DOHH2 (cell line): Measurements from ENCODE around the gene HORMAD1.
A peak's percentile ranks its signal among the peaks of the same experiment; 100 is the strongest.

Experiments used
- H3F3A ChIP-seq: fragments of 200-600 bp; sonication (generic), shearing (Covaris generic); 2 replicates; pipeline ENCODE4 v1.6.0; 2016; ENCODE audit warnings: antibody characterized with exemption, mild to moderate bottlenecking; ENCODE audit not compliant: control insufficient read depth, insufficient read depth
- H3K27ac ChIP-seq: fragments of 200-600 bp; sonication (generic); 2 replicates; pipeline ENCODE4 v1.5.1; 2014; ENCODE audit warnings: low read depth, mild to moderate bottlenecking, low read length, moderate library complexity
- H3K27me3 ChIP-seq: fragments of 200-600 bp; sonication (generic); 2 replicates; pipeline ENCODE4 v1.6.1; 2014; ENCODE audit warnings: mild to moderate bottlenecking, low read length, mixed read lengths; ENCODE audit not compliant: control insufficient read depth
- H3K36me3 ChIP-seq: fragments of 200-600 bp; sonication (generic); 2 replicates; pipeline ENCODE4 v1.6.1; 2014; ENCODE audit warnings: mild to moderate bottlenecking, low read length, moderate library complexity, mixed read lengths; ENCODE audit not compliant: control insufficient read depth
- H3K4me1 ChIP-seq: fragments of 200-600 bp; sonication (generic); 2 replicates; pipeline ENCODE4 v1.6.1; 2014; ENCODE audit warnings: mild to moderate bottlenecking, low read length, mixed read lengths; ENCODE audit not compliant: control insufficient read depth
- H3K4me2 ChIP-seq: fragments of 200-600 bp; sonication (generic); 2 replicates; pipeline ENCODE4 v1.6.0; 2014; ENCODE audit warnings: mild to moderate bottlenecking, low read length, moderate library complexity
- H3K4me3 ChIP-seq: fragments of 200-600 bp; sonication (generic); 2 replicates; pipeline ENCODE4 v1.5.1; 2014; ENCODE audit warnings: mild to moderate bottlenecking, low read length, mixed read lengths
- H3K79me2 ChIP-seq: fragments of 200-600 bp; sonication (generic); 2 replicates; pipeline ENCODE4 v1.6.1; 2014; ENCODE audit warnings: mild to moderate bottlenecking, low read length, mixed read lengths; ENCODE audit not compliant: control insufficient read depth
- H3K9me2 ChIP-seq: fragments of 200-600 bp; sonication (generic); replicated peaks from 2 replicates; pipeline ENCODE4 v1.6.1; 2014; ENCODE audit warnings: mild to moderate bottlenecking, low read length, mixed read lengths; ENCODE audit not compliant: control insufficient read depth
- H3K9me3 ChIP-seq: fragments of 200-600 bp; sonication (generic); 2 replicates; pipeline ENCODE4 v1.6.1; 2014; ENCODE audit warnings: antibody characterized with exemption, low read length, mixed read lengths; ENCODE audit not compliant: control insufficient read depth, insufficient read depth
- H4K20me1 ChIP-seq: fragments of 200-600 bp; sonication (generic); 2 replicates; pipeline ENCODE4 v1.6.0; 2014; ENCODE audit warnings: low read depth, mild to moderate bottlenecking, antibody characterized with exemption, low read length, moderate library complexity; ENCODE audit not compliant: control insufficient read depth, insufficient read depth
- CTCF ChIP-seq: fragments of 200-600 bp; sonication (generic); IDR thresholded peaks from one replicate; pipeline ENCODE4 v1.5.1; 2014; ENCODE audit warnings: antibody characterized with exemption, mild to moderate bottlenecking, low read depth, low read length; ENCODE audit not compliant: poor library complexity, severe bottlenecking
- EZH2phosphoT487 ChIP-seq: fragments of 200-600 bp; sonication (generic); IDR thresholded peaks from 2 replicates; pipeline ENCODE4 v1.6.1; 2017; ENCODE audit warnings: borderline replicate concordance, mild to moderate bottlenecking, antibody characterized with exemption, low read length, moderate library complexity, mixed read lengths

Gene HORMAD1

GRCh38 chr1:150764617-150765101 lies 44.0 kb upstream of the HORMAD1 start:
- Histone ChIP-seq H3K9me3 (peaks cover 7% of the 10 kb centered on the region), H3K9me2 (no peaks in the 10 kb centered on the region), H3K27me3 (no peaks in the 10 kb centered on the region), H3K79me2 (peaks cover 58% of the 10 kb centered on the region), H3K4me3 (peak overlapping the region; percentile 86), H3K4me1 (peaks cover 46% of the 10 kb centered on the region), H3K36me3 (peaks cover 37% of the 10 kb centered on the region), H4K20me1 (no peaks in the 10 kb centered on the region), H3F3A (peaks cover 7% of the 10 kb centered on the region; the same call in 1 of the 2 replicates), H3K27ac (peak overlapping the region; percentile 83), H3K4me2 (peak overlapping the region; percentile 90)
- no peak for TF ChIP-seq CTCF
- TF ChIP-seq EZH2phosphoT487: no peak

DNA sequence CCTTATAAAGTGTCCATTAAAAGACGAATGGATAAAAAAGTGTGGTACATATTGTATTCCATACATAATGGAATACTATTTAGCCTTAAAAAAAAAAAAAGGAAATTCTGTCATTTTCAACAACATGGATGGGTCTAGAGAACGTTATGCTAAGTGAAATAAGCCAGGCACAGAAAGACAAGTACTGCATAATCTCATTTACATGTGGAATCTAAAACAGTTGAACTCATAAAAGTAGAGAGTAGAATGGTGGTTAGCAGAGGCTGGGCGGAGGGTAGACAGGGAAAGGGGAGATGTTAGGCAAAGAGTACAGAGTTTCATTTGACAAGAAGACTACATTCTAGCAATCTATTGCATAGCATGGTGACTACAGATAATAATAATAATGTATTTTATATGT lies 42.3 kb upstream of the HORMAD1 start:
- peaks cover 62% of the 10 kb centered on the region for H3K79me2 ChIP-seq
- peak overlapping the region; percentile 44 for H3K4me2 ChIP-seq
- H3K9me2 ChIP-seq: no peaks in the 10 kb centered on the region
- peak overlapping the region; percentile 86 for H3K4me3 ChIP-seq
- H3K9me3 ChIP-seq: peaks cover 7% of the 10 kb centered on the region
- H3F3A ChIP-seq: 0 out of 2 replicates have a peak, but pooled peaks cover 1% of the 10 kb centered on the region
- H3K27me3 ChIP-seq: no peaks in the 10 kb centered on the region
- H3K36me3 ChIP-seq: peaks cover 41% of the 10 kb centered on the region
- no peak overlapping the region for H3K27ac ChIP-seq
- no peak for TF ChIP-seq EZH2phosphoT487
- TF ChIP-seq CTCF: no peak
- H4K20me1 ChIP-seq: no peaks in the 10 kb centered on the region
- peaks cover 42% of the 10 kb centered on the region for H3K4me1 ChIP-seq

GRCh38 chr1:150762552-150762951 lies 41.9 kb upstream of the HORMAD1 start:
- no peak for TF ChIP-seq EZH2phosphoT487
- Histone ChIP-seq H3K9me2 (no peaks in the 10 kb centered on the region), H3K27me3 (no peaks in the 10 kb centered on the region), H3K79me2 (peaks cover 62% of the 10 kb centered on the region), H3K4me1 (peaks cover 37% of the 10 kb centered on the region), H3K9me3 (peaks cover 7% of the 10 kb centered on the region), H3K36me3 (peaks cover 45% of the 10 kb centered on the region), H3F3A (no peaks in the 10 kb centered on the region), H3K27ac (no peak overlapping the region), H3K4me2 (peak overlapping the region; percentile 44), H4K20me1 (no peaks in the 10 kb centered on the region), H3K4me3 (peak overlapping the region; percentile 86; the same call in 1 of the 2 replicates)

DNA sequence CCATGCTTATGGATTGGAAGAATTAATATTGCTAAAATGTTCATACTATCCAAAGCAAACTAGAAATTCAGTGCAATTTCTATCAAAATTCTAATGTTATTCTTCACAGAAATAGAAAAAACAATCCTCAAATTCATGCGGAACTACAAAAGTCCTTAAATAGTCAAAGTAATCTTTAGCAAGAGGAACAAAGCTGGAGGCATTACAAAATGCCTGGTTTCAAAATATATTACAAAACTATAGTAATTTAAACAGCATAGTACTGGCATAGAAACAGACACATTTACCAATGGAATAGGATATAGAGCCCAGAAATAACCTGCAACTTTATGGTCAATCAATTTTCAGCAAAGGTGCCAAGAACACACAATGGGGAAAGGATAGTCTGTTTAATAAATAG lies 41.1 kb upstream of the HORMAD1 start:
- TF ChIP-seq EZH2phosphoT487: no peak
- TF ChIP-seq CTCF: no peak
- Histone ChIP-seq H3K4me2 (no peak overlapping the region), H3K4me1 (peaks cover 34% of the 10 kb centered on the region)

More for the DNA sequence above, 41.1 kb upstream of the HORMAD1 start:
- Histone ChIP-seq H3K4me3 (no peak overlapping the region), H3K9me2 (no peaks in the 10 kb centered on the region), H3F3A (no peaks in the 10 kb centered on the region), H3K27me3 (no peaks in the 10 kb centered on the region), H3K79me2 (peaks cover 62% of the 10 kb centered on the region), H3K27ac (no peak overlapping the region), H3K9me3 (peaks cover 7% of the 10 kb centered on the region), H3K36me3 (peaks cover 52% of the 10 kb centered on the region), H4K20me1 (no peaks in the 10 kb centered on the region)
